GM21723 (cell line): ENCODE data around the gene KSR2.

Experiments
- ATAC-seq: cut with Tn5 transposase; IDR thresholded peaks from one replicate; pipeline ENCODE4 v1.9.1; 2021; ENCODE audit warnings: mild to moderate bottlenecking, moderate library complexity; ENCODE audit not compliant: unreplicated experiment

Gene KSR2

GRCh38 chr12:117472983-117473382 lies 495.8 kb downstream of the KSR2 start:
- ATAC-seq = no peak

GRCh38 chr12:117470804-117471203 lies 498.0 kb downstream of the KSR2 start:
- no peak for ATAC-seq

DNA sequence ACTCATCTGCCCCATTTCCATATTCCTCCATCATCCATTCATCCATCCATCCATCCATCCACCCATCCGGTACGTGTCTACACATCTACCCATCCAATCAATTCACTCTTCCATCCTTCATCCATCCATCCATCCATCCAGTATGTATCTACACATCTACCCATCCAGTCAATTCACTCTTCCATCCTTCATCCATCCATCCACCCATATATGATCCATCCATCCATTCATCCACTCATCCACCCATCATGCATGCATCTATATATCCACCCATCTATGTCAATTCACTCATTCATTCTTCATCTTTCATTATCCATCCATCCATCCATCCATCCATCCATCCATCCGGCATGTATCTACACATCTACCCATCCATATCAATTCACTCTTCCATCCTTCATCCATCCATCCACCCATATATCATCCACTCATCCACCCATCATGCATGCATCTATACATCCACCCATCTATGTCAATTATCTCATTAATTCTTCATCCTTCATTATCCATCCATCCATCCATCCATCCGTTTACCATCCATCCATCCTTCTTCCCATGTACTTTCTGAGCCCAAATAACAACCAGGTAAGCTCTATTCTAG lies 498.8 kb downstream of the KSR2 start:
- no peak for ATAC-seq

DNA sequence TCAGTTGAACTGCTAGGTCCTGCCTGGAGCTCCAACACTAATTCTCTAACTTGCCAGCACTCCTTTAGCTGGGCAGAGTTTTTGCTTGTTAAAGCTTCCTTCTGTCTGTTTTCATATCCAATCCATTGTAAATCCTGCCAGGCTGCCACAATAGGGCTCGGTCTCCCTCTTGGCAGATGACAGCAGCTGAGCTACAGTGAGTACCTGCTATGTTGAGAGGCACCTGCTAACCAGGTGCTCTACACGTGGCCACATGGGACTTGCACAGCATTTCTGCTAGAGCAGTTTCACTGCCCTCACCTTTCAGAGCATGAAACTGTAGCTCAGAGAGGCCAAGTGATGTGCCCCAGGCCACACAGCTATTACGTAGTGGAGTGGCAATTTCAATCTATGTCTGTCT lies 500.8 kb downstream of the KSR2 start:
- ATAC-seq = no peak

DNA sequence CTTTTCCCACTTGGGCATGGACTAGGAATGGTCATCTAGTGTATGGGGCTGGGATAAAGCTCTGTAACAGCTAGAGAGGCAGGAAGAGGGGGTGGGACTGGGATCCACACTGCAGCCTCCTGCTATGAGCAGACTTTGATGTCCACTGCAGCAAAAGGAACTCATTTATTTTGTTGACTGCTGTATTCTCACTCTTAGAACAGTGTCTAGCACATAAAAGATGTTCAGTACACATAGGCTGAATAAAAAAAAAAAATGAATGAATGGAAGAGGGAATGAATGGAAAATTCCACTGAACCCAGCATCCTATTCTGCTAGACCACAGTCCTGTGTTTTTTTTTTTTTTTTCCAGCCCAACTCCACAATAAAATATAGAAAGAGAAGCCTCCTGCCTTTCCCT lies 501.2 kb downstream of the KSR2 start:
- ATAC-seq = no peak

DNA sequence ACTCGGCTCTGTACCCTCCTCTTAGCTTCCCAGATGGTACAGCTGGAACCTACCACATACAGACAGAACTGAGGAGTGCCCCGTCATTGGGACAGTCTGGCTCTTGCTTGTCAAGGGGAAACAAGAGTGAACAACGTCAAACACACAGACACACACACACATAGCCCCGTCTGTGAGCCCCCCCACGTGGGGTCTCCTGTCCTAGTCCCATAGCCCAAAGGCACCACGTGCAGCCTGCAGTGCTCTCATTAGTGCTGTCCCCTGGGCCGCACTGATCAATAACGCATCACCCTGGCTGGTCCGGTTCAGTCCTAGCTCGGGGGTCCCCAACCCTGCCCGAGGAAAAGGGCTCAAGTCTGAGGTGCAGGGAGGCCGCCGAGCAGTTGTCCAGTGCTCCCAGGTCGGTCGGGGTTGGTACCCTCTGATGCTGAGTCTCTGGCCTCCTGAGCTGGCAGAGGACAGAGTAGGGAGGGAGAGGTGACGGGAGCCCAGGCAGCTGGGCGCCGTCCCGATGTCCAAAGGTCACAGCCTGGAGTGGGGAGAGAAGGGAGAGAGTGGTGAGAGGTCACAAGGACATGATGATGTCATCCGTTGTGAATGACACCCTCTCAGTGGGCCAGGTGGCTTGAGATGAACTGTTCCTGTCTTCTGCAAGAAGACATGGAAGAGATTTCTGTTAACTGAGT lies 502.0 kb downstream of the KSR2 start:
- no peak for ATAC-seq

DNA sequence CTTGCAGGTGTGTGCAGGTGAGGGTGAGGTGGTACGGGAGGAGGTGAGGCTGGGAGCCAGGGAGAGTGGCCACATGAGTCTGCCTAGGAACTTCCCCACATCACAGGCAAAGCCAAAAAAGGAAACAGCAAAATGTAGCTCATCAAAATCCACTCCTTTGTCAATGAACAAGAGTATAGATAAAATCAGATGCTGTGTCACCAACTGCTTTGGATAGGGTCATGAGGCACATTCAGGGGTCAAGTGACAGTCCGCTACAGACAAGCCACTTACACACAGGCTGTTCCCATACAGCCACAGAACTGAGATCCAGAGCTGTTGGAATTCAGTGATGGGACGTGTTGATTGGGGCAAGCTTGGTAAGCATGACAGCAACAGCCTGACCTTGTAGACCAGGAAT lies 507.1 kb downstream of the KSR2 start:
- no peak for ATAC-seq

GRCh38 chr12:117459229-117459628 lies 509.6 kb downstream of the KSR2 start:
- no peak for ATAC-seq

GRCh38 chr12:117457189-117457588 lies 511.6 kb downstream of the KSR2 start:
- ATAC-seq = no peak

GRCh38 chr12:117456076-117456475 lies 512.7 kb downstream of the KSR2 start:
- no peak for ATAC-seq

GRCh38 chr12:117453961-117454360 lies 514.8 kb downstream of the KSR2 start:
- no peak for ATAC-seq

DNA sequence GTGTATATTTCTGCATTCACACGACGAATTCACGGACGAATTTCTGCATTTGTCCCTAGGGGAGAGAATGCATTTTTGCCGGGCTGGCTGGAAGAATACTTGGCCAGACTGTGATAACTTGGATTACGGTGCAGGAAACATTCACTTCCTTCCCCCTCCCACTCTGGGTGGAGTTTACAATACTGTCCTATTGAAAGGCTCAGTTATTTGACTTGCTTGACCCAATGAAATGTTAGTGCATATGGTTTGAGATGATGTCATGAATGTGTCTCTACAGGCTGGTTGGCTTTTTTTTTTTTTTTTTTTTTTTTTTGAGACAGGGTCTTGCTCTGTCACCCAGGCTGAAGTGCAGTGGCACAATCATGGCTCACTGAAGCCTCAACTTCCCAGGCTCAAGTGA lies 516.7 kb downstream of the KSR2 start:
- ATAC-seq = no peak

GRCh38 chr12:117450209-117450608 lies 518.6 kb downstream of the KSR2 start:
- no peak for ATAC-seq

- no peak for ATAC-seq
These were observed 521.0 kb downstream of the KSR2 start for GRCh38 chr12:117447665-117448366.

GRCh38 chr12:117444781-117445180 lies 524.0 kb downstream of the KSR2 start:
- no peak for ATAC-seq

DNA sequence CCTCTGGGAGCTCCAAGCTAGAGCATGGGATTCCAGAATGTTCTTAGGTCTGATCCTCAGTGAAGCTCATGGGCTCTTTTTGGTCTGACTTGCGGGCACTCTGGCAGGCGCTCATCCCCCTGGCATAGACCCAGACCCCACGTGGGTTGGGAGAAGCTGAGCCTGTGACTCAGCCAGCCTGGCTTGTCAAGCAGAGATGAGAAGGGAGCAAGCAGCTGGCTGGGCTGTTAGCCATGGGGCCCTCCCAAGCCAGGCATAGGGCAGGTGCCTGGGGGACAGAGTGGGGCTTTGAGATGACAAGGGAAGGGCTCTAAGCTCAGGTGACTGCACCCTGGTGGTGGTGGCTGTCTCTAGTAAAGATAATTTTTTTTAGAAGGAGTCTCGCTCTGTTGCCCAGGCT lies 527.0 kb downstream of the KSR2 start:
- ATAC-seq = no peak

- no peak for ATAC-seq
These were observed 528.4 kb downstream of the KSR2 start for GRCh38 chr12:117440384-117440783.

DNA sequence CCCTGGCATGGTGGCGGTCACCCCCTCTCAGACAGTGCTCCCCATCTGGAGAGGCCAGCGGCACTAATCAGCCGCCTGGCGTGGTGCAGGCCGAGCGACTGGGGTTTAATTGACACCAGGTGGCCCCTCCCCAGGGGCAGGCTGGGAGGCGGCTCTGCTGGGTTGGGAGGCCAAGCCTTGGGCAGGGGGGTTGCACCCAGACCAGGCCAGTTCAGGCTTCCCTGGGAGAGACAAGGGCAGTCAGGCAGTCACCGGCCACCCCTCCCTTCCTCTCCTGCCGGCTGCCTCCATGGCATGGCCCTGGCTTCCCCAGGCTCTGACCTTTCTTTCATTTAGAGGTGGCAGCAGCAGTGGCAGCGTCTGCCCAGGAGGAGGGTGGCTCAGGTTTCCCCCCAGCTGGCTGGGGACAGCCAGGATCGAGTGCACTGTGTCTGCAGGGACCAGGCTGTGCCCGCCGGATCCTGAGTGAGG lies 529.2 kb downstream of the KSR2 start:
- no peak for ATAC-seq

DNA sequence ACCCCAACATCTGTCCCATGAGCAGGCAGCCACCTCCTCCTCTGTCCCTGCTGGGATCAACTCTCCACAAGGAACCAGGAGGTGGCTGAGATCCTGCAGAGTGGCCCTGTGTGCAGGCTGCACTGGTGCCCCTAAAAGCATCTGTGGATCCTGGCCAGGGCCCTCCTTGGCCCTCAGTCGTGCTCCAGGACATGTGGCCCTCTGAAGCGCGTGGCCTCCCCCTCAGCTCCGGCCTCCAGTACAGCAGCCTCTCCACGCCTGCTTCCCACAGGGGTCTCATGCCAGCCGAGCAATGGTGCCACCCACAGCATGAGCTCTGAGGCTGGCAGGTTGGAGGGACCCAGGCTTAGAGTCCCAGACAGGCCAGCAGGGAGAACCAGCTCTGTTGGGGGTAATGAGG lies 530.0 kb downstream of the KSR2 start:
- no peak for ATAC-seq

DNA sequence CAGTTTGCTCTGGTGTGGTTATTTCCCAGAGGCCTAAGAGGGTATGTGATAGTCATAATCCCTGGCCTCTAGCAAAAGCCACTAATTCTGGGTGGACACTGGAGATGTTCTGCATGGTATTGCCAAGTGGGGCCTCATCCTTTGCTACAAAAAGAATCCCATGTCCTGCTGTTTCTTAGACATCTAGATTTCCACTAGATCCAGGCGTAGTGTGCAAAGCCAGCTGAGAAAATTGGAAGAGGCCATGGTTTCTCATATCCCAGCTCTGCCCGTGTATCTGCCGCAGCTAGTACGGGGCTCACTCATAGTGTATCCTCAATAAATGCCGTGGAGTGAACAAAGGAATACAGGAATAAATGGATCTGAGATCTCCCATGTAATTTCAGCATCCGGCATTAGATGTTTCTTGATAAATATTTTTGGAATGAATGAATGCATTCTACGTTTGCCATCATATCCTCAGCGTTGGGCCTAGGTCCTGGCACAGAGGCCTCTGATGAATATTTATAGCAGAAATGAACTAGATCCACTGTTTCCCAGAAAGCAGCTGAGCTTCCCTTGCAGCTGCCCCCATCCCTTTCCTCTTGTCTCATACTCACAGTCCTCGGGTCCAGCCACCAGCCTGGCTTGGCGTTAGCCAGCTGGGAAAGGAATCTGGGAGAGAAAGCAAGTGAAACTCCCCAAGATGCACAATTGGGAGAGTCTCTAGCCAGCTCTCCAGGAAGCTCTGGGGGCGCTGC lies 531.1 kb downstream of the KSR2 start:
- ATAC-seq = no peak

GRCh38 chr12:117433878-117434277 lies 534.9 kb downstream of the KSR2 start:
- ATAC-seq = no peak

- ATAC-seq = no peak
These were observed 538.5 kb downstream of the KSR2 start for GRCh38 chr12:117430246-117430645.
